ENCODE measurements around the gene HAUS3.

GRCh38 chr4:2251073-2251794 lies 9.3 kb upstream of the HAUS3 start:
- TF ChIP-seq CTCF (IDR thresholded peaks at IDR 0.05) (no peak), REST (IDR thresholded peaks at IDR 0.05; ENCODE audit: insufficient read depth in 1 of 2, low read depth in 2 of 2, low read length in 1 of 2) (no peak), POLR2AphosphoS5 (IDR thresholded peaks at IDR 0.05; ENCODE audit: low read depth, low read length) (no peak)
